Activated CD4-positive, alpha-beta T cell treated with anti-CD3 and anti-CD28 coated beads, Interleukin-2, amount 10 ng/mL, durations not matched to agents 24 days and 14 days (primary cell): ENCODE data around the gene NRG2. TPM values are rescaled to one million over a fixed set of nuclear protein-coding genes. Genes with fewer than 3 reads are reported as not detected.

Source experiments
- DNase-seq: peaks from one replicate; pipeline ENCODE4 v3.0.0; 2022
- H3K27ac Mint-ChIP-seq: one replicate; pipeline ENCODE4 v1.8.0; 2022; ENCODE audit warnings: mild to moderate bottlenecking, mixed read lengths
- H3K27me3 Mint-ChIP-seq: one replicate; pipeline ENCODE4 v1.8.0; 2022; ENCODE audit warnings: mixed read lengths
- H3K36me3 Mint-ChIP-seq: one replicate; pipeline ENCODE4 v1.8.0; 2022; ENCODE audit warnings: low read depth, mild to moderate bottlenecking, mixed read lengths
- H3K4me1 Mint-ChIP-seq: one replicate; pipeline ENCODE4 v1.8.0; 2021; ENCODE audit warnings: mixed read lengths
- H3K4me3 Mint-ChIP-seq: one replicate; pipeline ENCODE4 v1.8.0; 2022; ENCODE audit warnings: mild to moderate bottlenecking, moderate library complexity, mixed read lengths
- H3K9me3 Mint-ChIP-seq: one replicate; pipeline ENCODE4 v1.8.0; 2021; ENCODE audit warnings: mixed read lengths
- intact Hi-C: fragments of 100-400 bp; cut with micrococcal nuclease; formaldehyde crosslinking; loops from one replicate; pipeline ENCODE4 v1.15.1; 2023
- total RNA-seq: library from RNA; stranded (reverse); gene quantifications from 2 replicates; pipeline ENCODE4 v1.2.3, GENCODE V29; 2022

NRG2 gene
- total RNA-seq, 1 donor from 2014 or later: 0.07 TPM

DNA sequence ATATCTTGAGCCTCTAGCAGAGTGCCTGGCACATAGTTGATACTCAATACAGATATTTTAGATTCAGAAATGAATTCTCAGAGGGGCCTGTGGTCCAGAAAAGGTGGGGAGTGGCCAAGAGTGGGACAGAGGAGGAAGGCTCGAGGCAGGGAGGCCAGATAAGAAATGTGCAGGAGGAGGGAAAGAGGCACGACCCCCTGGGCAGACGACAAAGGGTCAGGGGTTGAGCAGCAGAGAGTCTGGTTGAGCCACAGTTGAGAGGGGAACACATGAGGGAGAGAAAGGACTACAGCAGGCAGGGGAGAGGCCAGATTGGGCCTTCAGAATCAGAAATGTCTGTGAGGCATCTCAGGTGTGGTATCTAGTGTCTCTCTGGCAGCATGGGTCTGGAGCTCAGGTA lies 158.4 kb downstream of the NRG2 start:
- intact Hi-C loops: no loop called here
- no peak for DNase-seq
- no peaks in the 10 kb centered on the region for H3K4me1 Mint-ChIP-seq
- no peaks in the 10 kb centered on the region for H3K36me3 Mint-ChIP-seq
- peaks cover 5% of the 10 kb centered on the region for H3K27me3 Mint-ChIP-seq
- no peak overlapping the region for H3K4me3 Mint-ChIP-seq
- H3K27ac Mint-ChIP-seq: no peak overlapping the region
- H3K9me3 Mint-ChIP-seq: no peaks in the 10 kb centered on the region

DNA sequence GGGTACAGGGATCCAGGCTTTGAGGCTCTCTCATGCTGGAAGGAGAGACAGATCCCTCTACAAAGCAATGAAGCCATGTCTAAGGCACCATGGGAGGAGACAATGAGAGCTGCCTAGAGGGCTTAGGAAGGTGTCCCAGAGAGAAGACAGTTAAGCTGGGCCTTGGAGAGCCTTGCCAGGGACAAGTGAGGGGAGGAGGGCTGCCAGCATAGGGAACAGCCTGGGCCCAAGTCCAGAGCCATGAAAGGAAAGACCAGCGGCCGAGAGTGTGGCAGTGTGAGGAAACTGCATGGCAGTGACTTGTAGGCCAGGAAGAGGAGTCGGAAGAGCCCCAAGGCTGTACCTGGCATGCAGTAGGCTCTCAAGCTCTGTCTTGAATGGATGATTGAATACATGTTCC lies 159.0 kb downstream of the NRG2 start:
- H3K4me3 Mint-ChIP-seq: no peak overlapping the region
- intact Hi-C loops: no loop called here

DNA sequence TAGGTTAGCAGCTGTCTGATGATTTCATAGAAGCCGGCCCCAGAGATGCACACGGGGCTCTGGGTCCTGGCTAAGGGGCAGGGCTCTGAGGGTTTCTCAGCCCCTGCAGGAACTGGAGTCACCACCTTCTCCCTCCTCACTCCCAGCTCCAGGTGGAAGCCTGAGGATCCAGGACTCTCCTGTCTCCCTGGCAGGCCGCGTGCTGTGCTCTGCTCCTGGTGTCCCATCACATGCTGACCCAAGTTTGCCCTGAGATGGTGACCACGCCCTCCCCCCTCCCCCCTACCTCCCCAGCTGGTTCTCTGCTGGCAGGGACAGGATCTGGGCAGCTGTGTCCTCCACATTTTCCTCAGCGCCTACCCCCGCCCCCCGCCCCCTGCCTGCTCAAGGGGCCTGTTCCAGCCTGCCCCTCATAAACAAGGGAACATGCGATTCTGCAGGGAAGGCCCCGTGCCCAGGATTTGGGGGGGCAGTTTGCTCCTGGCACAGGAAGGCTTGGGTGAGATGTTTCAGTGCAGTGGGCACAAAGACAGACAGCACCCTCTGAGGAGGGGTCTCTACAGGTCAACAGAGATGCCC lies 160.0 kb downstream of the NRG2 start:
- no peak overlapping the region for H3K27ac Mint-ChIP-seq
- intact Hi-C loops: no loop called here
- no peaks in the 10 kb centered on the region for H3K9me3 Mint-ChIP-seq
- DNase-seq: no peak
- peaks cover 5% of the 10 kb centered on the region for H3K27me3 Mint-ChIP-seq
- H3K4me3 Mint-ChIP-seq: no peak overlapping the region
- H3K4me1 Mint-ChIP-seq: no peaks in the 10 kb centered on the region
- H3K36me3 Mint-ChIP-seq: no peaks in the 10 kb centered on the region

More for the DNA sequence above, 159.0 kb downstream of the NRG2 start:
- H3K4me1 Mint-ChIP-seq: no peaks in the 10 kb centered on the region
- DNase-seq: no peak
- H3K9me3 Mint-ChIP-seq: no peaks in the 10 kb centered on the region
- H3K27me3 Mint-ChIP-seq: peaks cover 5% of the 10 kb centered on the region
- no peaks in the 10 kb centered on the region for H3K36me3 Mint-ChIP-seq
- H3K27ac Mint-ChIP-seq: no peak overlapping the region

DNA sequence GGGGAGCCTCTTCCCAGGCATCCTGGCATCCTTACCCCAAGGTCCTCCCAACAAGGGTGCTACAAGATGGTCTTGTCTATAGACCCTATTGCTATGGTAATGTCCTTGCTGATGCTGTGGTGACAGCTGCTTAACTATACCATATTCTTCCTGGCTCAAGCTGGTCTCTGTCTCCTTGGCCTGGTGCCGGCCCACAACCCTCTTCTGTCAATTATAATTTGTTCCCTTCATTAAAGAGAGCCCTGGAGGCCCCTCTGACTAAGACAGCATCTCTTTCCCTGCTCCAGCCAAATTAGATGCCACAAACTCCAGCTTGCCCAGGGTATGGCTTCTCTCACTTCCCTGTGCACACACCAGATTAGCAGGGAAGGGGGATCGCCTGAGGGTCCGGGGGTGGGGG lies 160.8 kb downstream of the NRG2 start:
- intact Hi-C loops: no loop called here
- Mint-ChIP-seq H3K9me3 (no peaks in the 10 kb centered on the region), H3K4me3 (no peak overlapping the region)

DNA sequence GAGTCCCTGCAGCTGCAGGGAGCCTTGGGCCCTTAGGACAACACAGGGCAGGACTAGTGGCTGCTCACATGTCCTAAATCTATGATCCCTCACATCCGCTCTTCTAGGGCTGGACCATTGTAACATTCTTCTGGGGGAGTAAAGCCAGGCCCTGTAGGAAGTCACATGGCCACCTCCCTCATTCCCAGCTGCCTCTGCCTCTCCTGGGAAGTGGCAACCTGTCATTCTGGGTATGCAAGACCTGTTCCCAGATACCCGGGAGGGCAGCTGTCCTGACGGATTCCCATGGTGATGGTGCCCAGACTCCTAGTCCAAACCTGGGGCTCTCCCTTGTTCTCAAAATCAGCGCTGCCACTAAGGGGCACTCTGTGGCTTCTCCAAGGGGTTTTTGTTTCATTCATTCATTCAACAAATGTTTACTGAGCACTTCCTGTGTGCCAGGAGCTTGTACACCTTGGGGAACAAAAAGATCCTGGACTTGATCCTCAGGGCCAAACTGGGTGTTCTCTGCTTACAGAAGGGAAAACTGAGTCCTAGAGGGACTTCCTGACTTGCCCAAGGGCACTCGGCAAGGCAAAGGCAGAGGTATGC lies 161.9 kb downstream of the NRG2 start:
- H3K27me3 Mint-ChIP-seq: peaks cover 3% of the 10 kb centered on the region
- no peak for DNase-seq
- H3K27ac Mint-ChIP-seq: no peak overlapping the region
- H3K4me3 Mint-ChIP-seq: no peak overlapping the region
- no peaks in the 10 kb centered on the region for H3K4me1 Mint-ChIP-seq
- H3K36me3 Mint-ChIP-seq: no peaks in the 10 kb centered on the region
- intact Hi-C loops: no loop called here
- H3K9me3 Mint-ChIP-seq: no peaks in the 10 kb centered on the region

More for the DNA sequence above, 160.8 kb downstream of the NRG2 start:
- Mint-ChIP-seq H3K4me1 (no peaks in the 10 kb centered on the region), H3K27me3 (peaks cover 3% of the 10 kb centered on the region), H3K27ac (no peak overlapping the region), H3K36me3 (no peaks in the 10 kb centered on the region)
- DNase-seq: no peak

DNA sequence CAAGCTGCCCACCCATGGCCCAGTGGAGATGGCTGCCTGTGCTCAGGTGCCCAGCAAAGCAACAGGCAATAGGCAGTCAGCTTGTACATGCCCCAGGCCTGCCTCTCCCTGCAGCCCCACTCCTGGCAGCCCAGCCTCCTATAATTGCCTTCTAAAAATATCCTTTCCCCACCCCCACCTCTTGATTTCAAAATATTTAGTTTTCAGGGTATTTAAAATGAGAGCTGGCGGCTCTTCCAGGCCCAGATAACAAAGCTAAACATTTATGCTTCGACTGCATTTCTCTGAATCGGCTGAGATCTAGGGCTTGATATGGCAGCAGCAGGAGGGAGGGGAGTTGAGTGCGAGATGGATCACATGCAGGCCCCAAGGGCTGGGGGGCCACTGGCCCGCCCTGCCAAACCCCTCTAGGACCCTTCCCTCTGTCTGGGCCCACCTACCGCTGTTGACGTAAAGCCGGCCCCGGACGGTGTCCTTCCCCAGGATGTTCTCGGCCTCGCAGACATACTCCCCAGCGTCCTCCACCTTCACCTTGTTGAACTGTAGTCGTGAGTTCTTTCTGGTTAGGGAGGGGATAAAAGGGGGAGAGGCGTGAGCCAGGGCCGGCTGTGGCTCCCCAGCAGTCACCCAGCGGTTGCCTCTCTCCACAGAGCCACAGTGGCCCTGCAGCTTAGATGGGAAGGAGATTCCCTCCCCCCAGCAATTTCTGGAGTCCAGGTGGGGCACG lies 162.5 kb downstream of the NRG2 start:
- Mint-ChIP-seq H3K9me3 (no peaks in the 10 kb centered on the region), H3K36me3 (peaks cover under 1% of the 10 kb centered on the region), H3K4me1 (no peaks in the 10 kb centered on the region), H3K27ac (no peak overlapping the region), H3K27me3 (peaks cover 3% of the 10 kb centered on the region), H3K4me3 (no peak overlapping the region)
- intact Hi-C loops: no loop called here
- no peak for DNase-seq

DNA sequence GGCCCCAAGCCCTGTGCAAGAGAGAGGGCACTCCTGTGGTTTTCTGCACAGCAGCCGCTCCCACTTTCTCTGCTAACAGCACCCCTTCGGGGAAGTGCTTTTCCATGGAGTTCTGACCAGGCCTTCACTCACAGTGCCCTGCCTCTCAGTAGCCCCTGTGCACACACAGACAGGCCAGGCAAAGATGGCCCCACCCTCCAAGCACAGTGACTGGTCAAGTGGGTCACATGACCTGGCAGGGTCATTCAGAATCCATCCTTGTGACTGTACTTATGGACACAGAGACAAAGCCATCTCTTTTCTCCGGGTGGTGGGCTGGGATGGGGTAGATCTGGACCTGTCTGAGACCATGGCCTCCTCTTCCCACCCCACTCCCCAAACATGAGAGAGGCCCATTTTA lies 165.0 kb downstream of the NRG2 start:
- no peaks in the 10 kb centered on the region for H3K9me3 Mint-ChIP-seq
- H3K4me3 Mint-ChIP-seq: no peak overlapping the region
- H3K36me3 Mint-ChIP-seq: peaks cover 1% of the 10 kb centered on the region
- H3K27me3 Mint-ChIP-seq: peaks cover 6% of the 10 kb centered on the region
- DNase-seq: no peak
- no peak overlapping the region for H3K27ac Mint-ChIP-seq
- H3K4me1 Mint-ChIP-seq: no peaks in the 10 kb centered on the region
- intact Hi-C loops: no loop called here

DNA sequence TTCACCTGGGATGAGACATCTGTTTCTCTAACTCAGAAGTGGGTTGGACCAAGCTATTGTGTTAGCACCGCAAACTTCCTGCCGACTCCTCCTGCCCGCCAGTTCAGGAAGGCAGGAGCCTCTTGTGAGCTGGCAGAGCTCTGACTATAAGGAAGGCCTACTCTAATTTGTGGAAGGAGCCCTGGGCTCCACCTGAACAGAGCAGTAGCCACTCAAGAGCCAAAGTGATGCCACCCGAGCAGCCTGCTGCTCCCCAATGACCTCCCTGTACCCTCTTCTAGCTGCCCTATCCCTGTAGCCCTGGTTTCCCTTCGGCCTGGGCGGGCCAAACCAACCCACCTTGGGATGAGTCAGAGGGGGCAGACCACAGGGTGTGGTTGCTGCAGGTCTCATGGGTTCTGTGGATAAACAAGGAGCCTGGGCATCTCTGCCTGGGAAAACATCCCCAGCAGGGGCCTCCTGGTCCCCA lies 165.9 kb downstream of the NRG2 start:
- Mint-ChIP-seq H3K36me3 (peaks cover 1% of the 10 kb centered on the region), H3K27ac (no peak overlapping the region), H3K4me1 (no peaks in the 10 kb centered on the region), H3K9me3 (no peaks in the 10 kb centered on the region), H3K4me3 (no peak overlapping the region), H3K27me3 (peaks cover 6% of the 10 kb centered on the region)
- intact Hi-C loops: no loop called here
- no peak for DNase-seq

DNA sequence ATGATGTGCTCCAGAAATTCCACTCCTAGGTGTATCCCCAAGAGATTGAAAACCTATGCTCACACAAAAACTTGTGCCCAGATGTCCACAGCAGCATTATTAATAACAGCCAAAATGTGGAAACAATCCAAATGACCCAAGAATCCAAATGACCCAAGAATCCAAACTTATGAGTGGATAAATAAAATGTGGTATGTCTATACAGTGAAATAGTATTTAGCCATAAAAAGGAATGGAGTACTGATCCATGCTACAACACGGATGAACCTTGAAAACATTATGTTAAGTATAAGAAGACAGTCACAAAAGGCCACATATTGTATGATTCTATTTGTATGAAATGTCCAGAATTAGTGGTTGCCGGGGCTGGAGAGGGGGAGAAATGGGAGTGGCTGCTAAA lies 167.1 kb downstream of the NRG2 start:
- H3K4me3 Mint-ChIP-seq: no peak overlapping the region
- no peaks in the 10 kb centered on the region for H3K4me1 Mint-ChIP-seq
- H3K27me3 Mint-ChIP-seq: peaks cover 6% of the 10 kb centered on the region
- H3K36me3 Mint-ChIP-seq: peaks cover 1% of the 10 kb centered on the region
- H3K9me3 Mint-ChIP-seq: no peaks in the 10 kb centered on the region
- no peak for DNase-seq
- intact Hi-C loops: no loop called here
- no peak overlapping the region for H3K27ac Mint-ChIP-seq

DNA sequence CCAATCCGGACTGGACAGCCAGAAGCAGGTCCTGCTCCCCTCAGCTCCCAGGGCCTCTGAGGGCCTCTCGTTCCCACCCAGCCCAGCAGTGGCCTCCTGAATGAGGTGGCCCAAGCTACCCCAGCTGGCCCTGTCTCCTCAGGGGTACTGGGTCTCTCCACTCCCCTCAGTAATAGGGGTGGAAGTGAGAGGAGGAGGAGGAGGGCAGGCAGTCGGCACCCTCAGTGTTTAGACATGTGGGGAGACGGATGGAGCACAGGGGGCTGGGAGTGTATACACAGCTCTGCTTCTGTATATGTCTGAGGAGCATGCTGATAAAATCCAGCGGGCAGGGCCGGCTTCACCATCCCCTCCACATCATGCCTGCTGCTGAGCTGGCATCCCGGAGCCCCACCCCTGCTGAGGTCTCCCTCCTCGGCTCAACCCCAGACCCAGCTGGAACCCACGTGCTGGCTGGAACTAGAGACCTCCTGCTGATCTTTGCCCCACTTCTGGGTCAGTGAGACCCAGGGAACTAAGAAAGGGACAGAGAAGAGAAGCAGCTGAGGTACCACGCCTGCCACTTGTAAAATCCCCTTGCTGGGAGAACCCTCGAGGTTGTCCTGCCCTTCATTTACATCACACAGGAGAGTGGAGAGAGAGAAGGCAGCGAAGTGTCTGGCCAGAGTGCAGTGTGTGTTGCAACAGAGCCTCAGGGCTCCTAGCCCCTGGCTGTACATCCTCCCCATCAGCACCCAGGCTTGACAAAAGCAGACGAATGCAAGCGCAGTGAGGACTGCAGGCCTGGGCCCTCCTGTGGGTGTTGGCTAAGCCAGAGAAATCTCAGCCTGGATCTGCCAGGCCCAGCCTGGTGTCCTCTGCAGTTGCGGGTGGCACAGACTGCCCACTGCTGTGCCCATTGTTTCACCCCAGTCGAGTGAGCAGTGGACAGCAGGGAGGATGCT lies 170.0 kb downstream of the NRG2 start:
- DNase-seq: no peak
- no peak overlapping the region for H3K4me3 Mint-ChIP-seq
- intact Hi-C loops: no loop called here
- peaks cover 6% of the 10 kb centered on the region for H3K27me3 Mint-ChIP-seq
- H3K4me1 Mint-ChIP-seq: no peaks in the 10 kb centered on the region
- H3K36me3 Mint-ChIP-seq: peaks cover 1% of the 10 kb centered on the region
- H3K27ac Mint-ChIP-seq: no peak overlapping the region
- no peaks in the 10 kb centered on the region for H3K9me3 Mint-ChIP-seq

DNA sequence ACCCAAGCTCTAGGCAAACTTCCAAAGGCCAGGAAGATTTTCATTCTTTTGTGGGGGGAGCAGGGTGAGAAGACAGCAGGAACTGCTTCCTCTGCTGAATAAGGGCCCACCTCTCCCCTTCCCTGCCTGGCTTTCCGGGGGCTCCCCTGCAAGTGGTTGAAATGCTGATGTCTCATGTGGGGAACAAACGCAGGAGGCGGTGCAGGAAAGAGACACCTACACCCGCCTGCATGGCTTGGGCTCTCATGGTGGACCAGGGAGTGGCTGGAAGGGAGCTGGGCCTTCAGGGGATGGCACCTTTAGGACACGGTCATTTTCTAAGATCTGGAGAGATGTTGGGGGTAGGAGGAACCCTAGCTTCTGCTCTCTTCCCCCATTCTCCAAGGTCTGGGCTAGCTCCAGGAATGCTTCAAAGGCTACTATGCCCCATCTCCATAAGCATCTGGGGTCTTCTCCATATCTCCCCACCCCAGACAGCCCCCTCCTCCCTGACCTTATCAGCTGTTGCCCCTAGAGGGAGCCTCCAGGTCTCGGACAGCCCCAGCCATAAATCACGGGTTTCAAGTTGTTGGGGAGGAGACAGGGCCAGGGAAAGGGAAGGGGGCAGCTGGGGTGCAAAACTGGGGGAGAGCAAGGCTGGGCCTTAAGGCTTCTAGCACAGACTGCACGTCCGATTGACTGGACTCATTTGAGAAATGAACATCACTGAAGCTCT lies 170.9 kb downstream of the NRG2 start:
- H3K4me1 Mint-ChIP-seq: no peaks in the 10 kb centered on the region
- H3K4me3 Mint-ChIP-seq: no peak overlapping the region
- intact Hi-C loops: no loop called here
- H3K27me3 Mint-ChIP-seq: peaks cover 8% of the 10 kb centered on the region
- DNase-seq: no peak
- H3K36me3 Mint-ChIP-seq: peaks cover 1% of the 10 kb centered on the region
- no peak overlapping the region for H3K27ac Mint-ChIP-seq
- no peaks in the 10 kb centered on the region for H3K9me3 Mint-ChIP-seq

DNA sequence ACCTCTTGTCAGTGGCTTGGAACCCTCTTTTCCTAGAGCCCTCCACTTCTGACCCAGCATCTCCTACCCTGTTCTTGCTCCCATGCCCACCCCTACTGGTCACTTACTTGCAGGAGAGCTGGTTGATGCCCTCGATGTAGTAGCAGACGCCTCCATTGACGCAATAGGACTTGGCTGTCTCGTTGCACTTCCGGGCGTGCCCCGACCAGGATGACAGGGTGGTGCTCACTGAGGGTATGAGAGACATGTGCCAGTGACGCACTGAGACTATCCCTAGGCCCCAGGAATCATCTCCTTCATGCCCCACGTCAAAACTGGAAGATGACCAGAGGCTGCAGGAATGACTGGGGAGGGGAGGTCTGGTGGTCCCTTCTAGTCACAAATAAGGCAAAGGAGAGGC lies 171.5 kb downstream of the NRG2 start:
- Mint-ChIP-seq H3K27ac (no peak overlapping the region), H3K36me3 (peaks cover 1% of the 10 kb centered on the region), H3K4me1 (no peaks in the 10 kb centered on the region), H3K9me3 (no peaks in the 10 kb centered on the region), H3K27me3 (peaks cover 10% of the 10 kb centered on the region), H3K4me3 (no peak overlapping the region)
- DNase-seq: no peak
- intact Hi-C loops: no loop called here

DNA sequence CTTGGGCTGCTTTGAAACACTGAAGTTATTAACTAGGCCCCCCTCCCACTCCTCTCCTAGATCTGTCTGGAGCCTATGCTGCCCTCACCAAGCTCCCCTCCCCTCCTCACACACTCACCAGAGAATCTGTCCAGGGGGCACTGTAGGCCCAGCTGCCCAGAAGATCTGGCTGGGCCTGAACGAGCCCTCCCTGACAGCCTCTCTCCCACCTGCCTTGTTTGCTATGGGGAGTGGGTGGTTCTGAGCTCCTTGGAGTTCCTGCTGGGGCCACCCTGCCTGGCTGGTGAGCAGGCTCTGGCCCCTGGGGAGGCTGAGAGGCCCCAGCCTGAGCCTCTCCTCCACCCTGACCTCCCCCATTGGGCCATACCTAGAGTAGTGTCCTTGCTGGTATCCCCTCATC lies 172.4 kb downstream of the NRG2 start:
- Mint-ChIP-seq H3K9me3 (no peaks in the 10 kb centered on the region), H3K36me3 (peaks cover 1% of the 10 kb centered on the region), H3K4me3 (no peak overlapping the region), H3K27me3 (peaks cover 12% of the 10 kb centered on the region), H3K27ac (no peak overlapping the region), H3K4me1 (no peaks in the 10 kb centered on the region)
- DNase-seq: no peak
- intact Hi-C loops: no loop called here
